GM04503 (cell line): Measurements from ENCODE around the gene PHACTR2.
"Not testable (repeated sequence)": the region's sequence is repeated elsewhere in the genome, so short reads cannot be mapped to it uniquely, and the experiment has no call there.

Experiments used
- DNase-seq: peaks from one replicate; pipeline ENCODE4 v3.0.0-alpha.2; 2012; ENCODE audit warnings: low read depth

Gene PHACTR2

GRCh38 chr6:143766185-143766553 lies 88.4 kb downstream of the PHACTR2 start:
- DNase-seq, result no peak

GRCh38 chr6:143767433-143767832 lies 89.7 kb downstream of the PHACTR2 start:
- no peak for DNase-seq

GRCh38 chr6:143772116-143773086 lies 94.6 kb downstream of the PHACTR2 start:
- no peak for DNase-seq

GRCh38 chr6:143773506-143774150 lies 95.9 kb downstream of the PHACTR2 start:
- no peak for DNase-seq

- DNase-seq, result no peak
Measured at GRCh38 chr6:143774347-143774746, 96.6 kb downstream of the PHACTR2 start.

GRCh38 chr6:143775336-143775735 lies 97.6 kb downstream of the PHACTR2 start:
- no peak for DNase-seq

- DNase-seq, result no peak
Measured at GRCh38 chr6:143778926-143779325, 101.2 kb downstream of the PHACTR2 start.

GRCh38 chr6:143782481-143782880 lies 104.7 kb downstream of the PHACTR2 start:
- DNase-seq, result peak; percentile 45

GRCh38 chr6:143783077-143783476 lies 105.3 kb downstream of the PHACTR2 start:
- DNase-seq, result no peak

GRCh38 chr6:143784316-143784715 lies 106.6 kb downstream of the PHACTR2 start:
- no peak for DNase-seq

- DNase-seq, result not testable (repeated sequence)
Measured at GRCh38 chr6:143786371-143786770, 108.6 kb downstream of the PHACTR2 start.

GRCh38 chr6:143792402-143793279 lies 114.9 kb downstream of the PHACTR2 start:
- no peak for DNase-seq

GRCh38 chr6:143793280-143793619 lies 115.5 kb downstream of the PHACTR2 start:
- DNase-seq, result no peak

- not testable (repeated sequence) for DNase-seq
Measured at GRCh38 chr6:143796551-143796950, 118.8 kb downstream of the PHACTR2 start.

GRCh38 chr6:143798487-143798886 lies 120.7 kb downstream of the PHACTR2 start:
- DNase-seq, result not testable (repeated sequence)

- no peak for DNase-seq
Measured at GRCh38 chr6:143802833-143803565, 125.2 kb downstream of the PHACTR2 start.

- DNase-seq, result no peak
Measured at GRCh38 chr6:143803769-143804568, 126.2 kb downstream of the PHACTR2 start.

GRCh38 chr6:143804835-143805239 lies 127.1 kb downstream of the PHACTR2 start:
- no peak for DNase-seq

GRCh38 chr6:143806282-143807102 lies 128.7 kb downstream of the PHACTR2 start:
- no peak for DNase-seq
